Measurements from ENCODE around the gene ABCC3. TPM values are rescaled to one million over a fixed set of nuclear protein-coding genes. Genes with fewer than 3 reads are reported as not detected.

The ABCC3 gene
- total and polyA plus RNA-seq, 12 donors: 0.23 to 5.7 (median 1.1) TPM; not detected in 1

- Histone ChIP-seq H3K27me3 (no peaks in the 10 kb centered on the region), H3K4me1 (no peaks in the 10 kb centered on the region), H3K36me3 (no peaks in the 10 kb centered on the region), H3K27ac (no peak overlapping the region), H3K9me3 (no peaks in the 10 kb centered on the region), H3K4me3 (no peak overlapping the region)
- WGBS, 2 donors: 71 to 72% methylated on average over 3 of the region's 3 CpGs
- ATAC-seq (no peak), DNase-seq (no peak)
- intact Hi-C loops (cut with DNase I): loop anchor here in 3 of 10 donors (5.0 kb wide), 3 partner anchors 38 to 123 kb away; partner anchors contain the start of gene ABCC3 (in 1 of the 3)
- TF ChIP-seq, protein P1, sequence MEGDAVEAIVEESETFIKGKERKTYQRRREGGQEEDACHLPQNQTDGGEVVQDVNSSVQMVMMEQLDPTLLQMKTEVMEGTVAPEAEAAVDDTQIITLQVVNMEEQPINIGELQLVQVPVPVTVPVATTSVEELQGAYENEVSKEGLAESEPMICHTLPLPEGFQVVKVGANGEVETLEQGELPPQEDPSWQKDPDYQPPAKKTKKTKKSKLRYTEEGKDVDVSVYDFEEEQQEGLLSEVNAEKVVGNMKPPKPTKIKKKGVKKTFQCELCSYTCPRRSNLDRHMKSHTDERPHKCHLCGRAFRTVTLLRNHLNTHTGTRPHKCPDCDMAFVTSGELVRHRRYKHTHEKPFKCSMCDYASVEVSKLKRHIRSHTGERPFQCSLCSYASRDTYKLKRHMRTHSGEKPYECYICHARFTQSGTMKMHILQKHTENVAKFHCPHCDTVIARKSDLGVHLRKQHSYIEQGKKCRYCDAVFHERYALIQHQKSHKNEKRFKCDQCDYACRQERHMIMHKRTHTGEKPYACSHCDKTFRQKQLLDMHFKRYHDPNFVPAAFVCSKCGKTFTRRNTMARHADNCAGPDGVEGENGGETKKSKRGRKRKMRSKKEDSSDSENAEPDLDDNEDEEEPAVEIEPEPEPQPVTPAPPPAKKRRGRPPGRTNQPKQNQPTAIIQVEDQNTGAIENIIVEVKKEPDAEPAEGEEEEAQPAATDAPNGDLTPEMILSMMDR (IDR thresholded peaks at IDR 0.05): no peak
These were observed 40.5 kb downstream of the ABCC3 start for GRCh38 chr17:50675190-50675589.

DNA sequence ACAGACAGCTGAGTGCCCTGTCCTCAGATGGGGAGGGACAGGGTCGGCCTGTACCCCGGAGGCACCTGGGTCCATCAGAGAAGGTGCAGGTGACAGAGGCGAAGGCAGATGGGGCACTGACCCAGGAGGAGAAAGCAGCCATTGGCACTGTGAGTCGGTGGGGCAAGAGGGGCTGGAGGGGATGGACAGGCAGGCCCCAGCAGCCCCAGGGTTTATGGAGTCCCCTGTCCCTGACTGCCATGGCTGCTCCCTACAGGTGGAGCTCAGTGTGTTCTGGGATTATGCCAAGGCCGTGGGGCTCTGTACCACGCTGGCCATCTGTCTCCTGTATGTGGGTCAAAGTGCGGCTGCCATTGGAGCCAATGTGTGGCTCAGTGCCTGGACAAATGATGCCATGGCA, 40.9 kb downstream of the ABCC3 start:
- WGBS, 2 donors: 89 to 94% methylated on average over 7 of the region's 7 CpGs
- TF ChIP-seq, protein P1 (IDR thresholded peaks at IDR 0.05): no peak
- DNase-seq (no peak), ATAC-seq (peak in 3 of 8 donors; percentile 10 to 23 (median 23))
- Histone ChIP-seq H3K9me3 (no peaks in the 10 kb centered on the region), H3K4me1 (peaks cover 0 to 2% (median 0%) of the 10 kb centered on the region in 9 donors), H3K27me3 (no peaks in the 10 kb centered on the region), H3K4me3 (no peak overlapping the region), H3K36me3 (no peaks in the 10 kb centered on the region), H3K27ac (no peak overlapping the region)
- intact Hi-C loops (cut with DNase I): loop anchor here in 3 of 10 donors (5.0 kb wide), 3 partner anchors 38 to 123 kb away; partner anchors contain the start of gene ABCC3 (in 1 of the 3)

DNA sequence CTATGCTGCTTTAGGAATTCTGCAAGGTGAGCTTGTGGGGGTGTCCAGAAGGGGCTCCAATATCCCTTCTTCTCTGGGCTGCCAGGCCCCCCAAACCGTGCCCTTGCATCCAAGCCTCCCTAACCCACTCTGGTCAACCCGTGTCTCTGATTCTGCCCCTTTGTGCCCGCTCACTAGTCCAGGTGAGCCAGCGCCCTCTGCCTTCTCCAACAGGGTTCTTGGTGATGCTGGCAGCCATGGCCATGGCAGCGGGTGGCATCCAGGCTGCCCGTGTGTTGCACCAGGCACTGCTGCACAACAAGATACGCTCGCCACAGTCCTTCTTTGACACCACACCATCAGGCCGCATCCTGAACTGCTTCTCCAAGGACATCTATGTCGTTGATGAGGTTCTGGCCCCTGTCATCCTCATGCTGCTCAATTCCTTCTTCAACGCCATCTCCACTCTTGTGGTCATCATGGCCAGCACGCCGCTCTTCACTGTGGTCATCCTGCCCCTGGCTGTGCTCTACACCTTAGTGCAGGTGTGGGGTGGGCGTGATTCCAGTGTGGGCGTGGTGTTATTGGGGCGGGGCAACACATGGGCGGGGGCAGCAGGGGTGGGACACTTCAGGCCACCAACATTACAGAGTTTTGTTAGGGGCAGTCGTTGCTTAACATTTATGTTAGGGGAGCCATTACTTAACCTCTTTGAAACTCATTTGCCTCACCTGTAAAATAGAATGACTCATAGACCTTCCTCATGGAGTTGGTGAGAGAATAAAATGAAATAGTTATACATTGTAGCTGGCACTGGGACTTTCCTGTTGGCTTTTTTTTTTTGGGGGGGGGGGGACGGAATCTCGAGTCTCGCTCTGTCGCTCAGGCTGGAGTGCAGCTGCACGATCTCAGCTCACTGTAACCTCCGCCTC, 41.6 kb downstream of the ABCC3 start:
- no peak overlapping the region for H3K4me3 ChIP-seq
- no peak overlapping the region for H3K27ac ChIP-seq
- no peaks in the 10 kb centered on the region for H3K9me3 ChIP-seq
- WGBS, 2 donors: 90 to 92% methylated on average over 24 of the region's 24 CpGs
- ATAC-seq (no peak), DNase-seq (no peak)
- intact Hi-C loops (cut with DNase I): loop anchor here in 3 of 10 donors (5.0 kb wide), 3 partner anchors 39 to 124 kb away; partner anchors contain the start of gene ABCC3 (in 1 of the 3)
- TF ChIP-seq, protein P1 (IDR thresholded peaks at IDR 0.05): no peak
- peaks cover 0 to 9% (median 3%) of the 10 kb centered on the region in 9 donors for H3K4me1 ChIP-seq
- no peaks in the 10 kb centered on the region for H3K36me3 ChIP-seq
- no peaks in the 10 kb centered on the region for H3K27me3 ChIP-seq

DNA sequence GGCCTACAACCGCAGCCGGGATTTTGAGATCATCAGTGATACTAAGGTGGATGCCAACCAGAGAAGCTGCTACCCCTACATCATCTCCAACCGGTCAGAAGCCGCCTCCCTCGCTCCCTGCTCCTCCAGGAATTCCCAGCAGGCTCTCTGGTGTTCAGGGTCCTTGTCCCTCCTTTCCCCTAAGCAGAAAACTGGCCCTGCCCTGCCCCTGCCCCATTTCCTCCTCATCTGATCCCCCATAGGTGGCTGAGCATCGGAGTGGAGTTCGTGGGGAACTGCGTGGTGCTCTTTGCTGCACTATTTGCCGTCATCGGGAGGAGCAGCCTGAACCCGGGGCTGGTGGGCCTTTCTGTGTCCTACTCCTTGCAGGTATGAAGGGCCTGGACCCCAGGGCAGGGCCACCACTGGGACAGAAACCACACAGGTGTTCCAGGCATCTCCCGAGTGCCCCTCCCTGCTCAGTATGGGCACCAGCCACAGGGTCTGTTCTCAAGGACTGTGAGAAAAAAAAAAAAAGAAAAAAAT, 43.2 kb downstream of the ABCC3 start:
- Histone ChIP-seq H3K27ac (no peak overlapping the region), H3K9me3 (no peaks in the 10 kb centered on the region), H3K4me3 (no peak overlapping the region), H3K4me1 (peaks cover 0 to 14% (median 6%) of the 10 kb centered on the region in 9 donors), H3K36me3 (no peaks in the 10 kb centered on the region), H3K27me3 (no peaks in the 10 kb centered on the region)
- TF ChIP-seq, protein P1 (IDR thresholded peaks at IDR 0.05): no peak
- no peak for DNase-seq
- WGBS, 2 donors: 90 to 92% methylated on average over 12 of the region's 12 CpGs
- no peak for ATAC-seq
- intact Hi-C loops (cut with DNase I): loop anchor here in 3 of 10 donors (5.0 kb wide), 3 partner anchors 41 to 126 kb away; partner anchors contain the start of gene ABCC3 (in 1 of the 3)

All from heart right ventricle (tissue), 16 donors.